ENCODE data around the gene RER1. TPM values are rescaled to one million over a fixed set of nuclear protein-coding genes. Genes with fewer than 3 reads are reported as not detected.

RER1 gene
- polyA plus RNA-seq, 1 donor from 2014 or later = 58.7 TPM

GRCh38 chr1:2348346-2349325 is 43.0 kb upstream of the RER1 start:
- TF ChIP-seq MXI1 (conservative IDR thresholded peaks at IDR 0.05; ENCODE audit: poor library complexity, severe bottlenecking) (no peak), CTCF (IDR thresholded peaks at IDR 0.05; ENCODE audit: poor library complexity, severe bottlenecking) (no peak), REST (IDR thresholded peaks at IDR 0.05; ENCODE audit: borderline replicate concordance) (no peak), EP300 (conservative IDR thresholded peaks at IDR 0.05; ENCODE audit: poor library complexity, severe bottlenecking) (no peak), RAD21 (conservative IDR thresholded peaks at IDR 0.05) (no peak), TAF1 (IDR thresholded peaks at IDR 0.05; ENCODE audit: low read depth) (no peak), EZH2 (IDR thresholded peaks at IDR 0.05; ENCODE audit: borderline replicate concordance, insufficient read depth, low read length, poor library complexity, severe bottlenecking) (no peak), POLR2AphosphoS5 (IDR thresholded peaks at IDR 0.05) (no peak), SMC3 (conservative IDR thresholded peaks at IDR 0.05; ENCODE audit: poor library complexity) (no peak)
- H4K20me1 ChIP-seq (ENCODE audit: insufficient read depth) = no peaks in the 10 kb centered on the region
- H3F3A ChIP-seq (ENCODE audit: insufficient read depth, low read length, poor library complexity, severe bottlenecking) = no peaks in the 10 kb centered on the region
- H3K27me3 ChIP-seq (ENCODE audit: insufficient read depth, low read depth, low read length) = no peaks in the 10 kb centered on the region
- no peaks in the 10 kb centered on the region for H3K9me2 ChIP-seq (ENCODE audit: insufficient read depth, low read length)
- no peaks in the 10 kb centered on the region for H3K79me2 ChIP-seq (replicated peaks; ENCODE audit: insufficient read depth, low read length)
- no peaks in the 10 kb centered on the region for H3K36me3 ChIP-seq (ENCODE audit: insufficient read depth, low read length)
- no peak overlapping the region for H3K27ac ChIP-seq (ENCODE audit: low read length)
- H3K4me3 ChIP-seq (ENCODE audit: low read length) = no peak overlapping the region
- no peak overlapping the region for H3K9ac ChIP-seq (ENCODE audit: low read length)
- no peaks in the 10 kb centered on the region for H3K9me3 ChIP-seq (ENCODE audit: low read length)
- H2AFZ ChIP-seq (ENCODE audit: low read depth, low read length) = no peak overlapping the region
- H3K4me2 ChIP-seq (ENCODE audit: low read length) = no peak overlapping the region

GRCh38 chr1:2349806-2350205 is 41.8 kb upstream of the RER1 start:
- Histone ChIP-seq H3F3A (ENCODE audit: insufficient read depth, low read length, poor library complexity, severe bottlenecking) (no peaks in the 10 kb centered on the region), H3K9me2 (ENCODE audit: insufficient read depth, low read length) (no peaks in the 10 kb centered on the region), H3K4me2 (ENCODE audit: low read length) (no peak overlapping the region), H3K27me3 (ENCODE audit: insufficient read depth, low read depth, low read length) (no peaks in the 10 kb centered on the region), H3K36me3 (ENCODE audit: insufficient read depth, low read length) (no peaks in the 10 kb centered on the region), H3K79me2 (replicated peaks; ENCODE audit: insufficient read depth, low read length) (no peaks in the 10 kb centered on the region), H3K4me3 (ENCODE audit: low read length) (no peak overlapping the region), H3K9me3 (ENCODE audit: low read length) (no peaks in the 10 kb centered on the region), H3K27ac (ENCODE audit: low read length) (no peak overlapping the region), H3K9ac (ENCODE audit: low read length) (no peak overlapping the region), H2AFZ (ENCODE audit: low read depth, low read length) (no peak overlapping the region), H4K20me1 (ENCODE audit: insufficient read depth) (no peaks in the 10 kb centered on the region)
- TF ChIP-seq CTCF (IDR thresholded peaks at IDR 0.05; ENCODE audit: poor library complexity, severe bottlenecking) (no peak), EP300 (conservative IDR thresholded peaks at IDR 0.05; ENCODE audit: poor library complexity, severe bottlenecking) (no peak), SMC3 (conservative IDR thresholded peaks at IDR 0.05; ENCODE audit: poor library complexity) (no peak)
